Neural cell (in vitro differentiated cells): ENCODE data around the gene DNAH1. TPM values are rescaled to one million over a fixed set of nuclear protein-coding genes. Genes with fewer than 3 reads are reported as not detected.

Experiments used
- H2AFZ ChIP-seq: fragments of 200-600, 300-800 bp; sonication (generic), shearing (Covaris generic); 2 replicates; pipeline ENCODE4 v1.6.0; 2014; ENCODE audit warnings: low read depth, mild to moderate bottlenecking, antibody characterized with exemption, low read length, moderate library complexity
- H3F3A ChIP-seq: fragments of 200-600 bp; shearing (Covaris generic); 2 replicates; pipeline ENCODE4 v1.6.1; 2016; ENCODE audit warnings: mild to moderate bottlenecking, moderate library complexity, mixed read lengths, antibody characterized with exemption, low read length; ENCODE audit not compliant: insufficient read depth, poor library complexity, severe bottlenecking
- H3K27ac ChIP-seq: fragments of 200-600, 300-800 bp; sonication (generic), shearing (Covaris generic); 2 replicates; pipeline ENCODE4 v1.5.1; 2014; ENCODE audit warnings: mild to moderate bottlenecking, low read length, moderate library complexity
- H3K27me3 ChIP-seq: fragments of 300-800, 200-600 bp; sonication (generic), shearing (Covaris generic); 2 replicates; pipeline ENCODE4 v1.6.0; 2014; ENCODE audit warnings: mild to moderate bottlenecking, low read depth, low read length, moderate library complexity; ENCODE audit not compliant: insufficient read depth
- H3K36me3 ChIP-seq: fragments of 300-800, 200-600 bp; sonication (generic), shearing (Covaris generic); 2 replicates; pipeline ENCODE4 v1.5.1; 2014; ENCODE audit warnings: mild to moderate bottlenecking, antibody characterized with exemption, low read length, moderate library complexity; ENCODE audit not compliant: insufficient read depth
- H3K4me2 ChIP-seq: fragments of 300-800, 200-600 bp; sonication (generic), shearing (Covaris generic); 2 replicates; pipeline ENCODE4 v1.6.0; 2014; ENCODE audit warnings: mild to moderate bottlenecking, low read length
- H3K4me3 ChIP-seq: fragments of 300-800, 200-600 bp; sonication (generic), shearing (Covaris generic); 2 replicates; pipeline ENCODE4 v1.5.1; 2014; ENCODE audit warnings: mild to moderate bottlenecking, low read length, moderate library complexity
- H3K79me2 ChIP-seq: fragments of 200-600 bp; shearing (Covaris generic); replicated peaks from 2 replicates; pipeline ENCODE4 v1.6.0; 2014; ENCODE audit warnings: mild to moderate bottlenecking, low read length, moderate library complexity; ENCODE audit not compliant: insufficient read depth
- H3K9ac ChIP-seq: fragments of 300-800, 200-600 bp; sonication (generic), shearing (Covaris generic); 2 replicates; pipeline ENCODE4 v1.6.1; 2016; ENCODE audit warnings: mild to moderate bottlenecking, low read length, mixed read lengths
- H3K9me2 ChIP-seq: fragments of 200-600 bp; shearing (Covaris generic); 2 replicates; pipeline ENCODE4 v1.6.1; 2016; ENCODE audit warnings: mild to moderate bottlenecking, low read length, mixed read lengths; ENCODE audit not compliant: insufficient read depth
- H3K9me3 ChIP-seq: fragments of 200-600, 300-800 bp; sonication (generic), shearing (Covaris generic); 2 replicates; pipeline ENCODE4 v1.6.1; 2016; ENCODE audit warnings: mild to moderate bottlenecking, mixed run types, low read length, moderate library complexity, mixed read lengths
- H4K20me1 ChIP-seq: fragments of 200-600 bp; shearing (Covaris generic); 2 replicates; pipeline ENCODE4 v1.6.1; 2016; ENCODE audit warnings: mild to moderate bottlenecking, mixed run types; ENCODE audit not compliant: insufficient read depth
- CTCF ChIP-seq: fragments of 450-650 bp; IDR thresholded peaks from 2 replicates; pipeline ENCODE4 v1.5.1; 2014; ENCODE audit warnings: antibody characterized with exemption, mild to moderate bottlenecking, moderate library complexity; ENCODE audit not compliant: poor library complexity, severe bottlenecking
- EP300 ChIP-seq: fragments of 450-650 bp; conservative IDR thresholded peaks from 2 replicates; pipeline ENCODE4 v1.6.1; 2014; ENCODE audit warnings: antibody characterized with exemption, mild to moderate bottlenecking, moderate library complexity; ENCODE audit not compliant: poor library complexity, severe bottlenecking
- EZH2 ChIP-seq: fragments of 200-600, 300-800 bp; shearing (Covaris generic), sonication (generic); IDR thresholded peaks from 2 replicates; pipeline ENCODE4 v1.6.1; 2014; ENCODE audit warnings: antibody characterized with exemption, low read length, borderline replicate concordance, mild to moderate bottlenecking; ENCODE audit not compliant: insufficient read depth, poor library complexity, severe bottlenecking
- MXI1 ChIP-seq: fragments of 450-650 bp; conservative IDR thresholded peaks from 2 replicates; pipeline ENCODE4 v1.6.1; 2014; ENCODE audit warnings: antibody characterized with exemption, mild to moderate bottlenecking; ENCODE audit not compliant: poor library complexity, severe bottlenecking
- POLR2AphosphoS5 ChIP-seq: IDR thresholded peaks from 2 replicates; pipeline ENCODE4 v1.6.1; 2012
- RAD21 ChIP-seq: fragments of 450-650 bp; conservative IDR thresholded peaks from 2 replicates; pipeline ENCODE4 v1.6.1; 2014; ENCODE audit warnings: antibody characterized with exemption, mild to moderate bottlenecking, moderate library complexity
- REST ChIP-seq: IDR thresholded peaks from 2 replicates; pipeline ENCODE4 v1.6.1; 2012; ENCODE audit warnings: borderline replicate concordance
- SMC3 ChIP-seq: fragments of 450-650 bp; conservative IDR thresholded peaks from 2 replicates; pipeline ENCODE4 v1.6.1; 2014; ENCODE audit warnings: antibody characterized with exemption, mild to moderate bottlenecking, moderate library complexity; ENCODE audit not compliant: poor library complexity
- TAF1 ChIP-seq: IDR thresholded peaks from 2 replicates; pipeline ENCODE4 v1.6.1; 2012; ENCODE audit warnings: low read depth
- polyA plus RNA-seq: library from polyadenylated mRNA; depleted of rRNA; stranded (reverse); fragments of >200 nt; gene quantifications from 2 replicates; pipeline ENCODE4 v1.2.3, GENCODE V29; 2014

The DNAH1 gene
- polyA plus RNA-seq, 1 donor from 2014 or later, result 5.4 TPM

GRCh38 chr3:52381623-52382022 is 65.5 kb downstream of the DNAH1 start:
- H3F3A ChIP-seq, result no peaks in the 10 kb centered on the region
- no peak overlapping the region for H2AFZ ChIP-seq
- no peak overlapping the region for H3K4me3 ChIP-seq
- H3K9me2 ChIP-seq, result no peaks in the 10 kb centered on the region
- H3K79me2 ChIP-seq, result no peaks in the 10 kb centered on the region
- no peaks in the 10 kb centered on the region for H4K20me1 ChIP-seq
- H3K36me3 ChIP-seq, result no peaks in the 10 kb centered on the region
- no peak overlapping the region for H3K9ac ChIP-seq
- TF ChIP-seq RAD21 (no peak), MXI1 (no peak), CTCF (no peak), SMC3 (no peak), TAF1 (no peak), EP300 (no peak), POLR2AphosphoS5 (no peak), REST (no peak), EZH2 (no peak)
- H3K27me3 ChIP-seq, result no peaks in the 10 kb centered on the region
- H3K4me2 ChIP-seq, result no peak overlapping the region
- no peak overlapping the region for H3K27ac ChIP-seq
- H3K9me3 ChIP-seq, result no peaks in the 10 kb centered on the region

- no peak overlapping the region for H3K27ac ChIP-seq
- no peak overlapping the region for H3K9ac ChIP-seq
- no peaks in the 10 kb centered on the region for H3K36me3 ChIP-seq
- no peak for TF ChIP-seq POLR2AphosphoS5
- TF ChIP-seq TAF1, result no peak
- no peak for TF ChIP-seq EZH2
- no peak for TF ChIP-seq MXI1
- TF ChIP-seq EP300, result no peak
- no peak for TF ChIP-seq SMC3
- no peak for TF ChIP-seq RAD21
- no peak for TF ChIP-seq REST
- TF ChIP-seq CTCF, result no peak
- no peak overlapping the region for H2AFZ ChIP-seq
- H3K9me3 ChIP-seq, result no peaks in the 10 kb centered on the region
- H3K4me3 ChIP-seq, result no peak overlapping the region
- H3K4me2 ChIP-seq, result no peak overlapping the region
- H3K9me2 ChIP-seq, result no peaks in the 10 kb centered on the region
- H3K79me2 ChIP-seq, result no peaks in the 10 kb centered on the region
- H3F3A ChIP-seq, result no peaks in the 10 kb centered on the region
- H3K27me3 ChIP-seq, result no peaks in the 10 kb centered on the region
- H4K20me1 ChIP-seq, result no peaks in the 10 kb centered on the region
Measured at GRCh38 chr3:52383446-52383845, 67.3 kb downstream of the DNAH1 start.
